Fibroblast of pulmonary artery (primary cell): ENCODE data around the gene PTPRM.

Source experiments
- DNase-seq: peaks from one replicate; pipeline ENCODE4 v3.0.0-alpha.2; 2010; ENCODE audit warnings: low read depth
- H3K4me3 ChIP-seq: replicated peaks from 2 replicates; pipeline ENCODE4 v1.5.1; 2011; ENCODE audit warnings: low read depth, mild to moderate bottlenecking, control low read depth, low read length, moderate library complexity
- TF ChIP-seq, protein P1 (sequence below): IDR thresholded peaks from 2 replicates; pipeline ENCODE4 v1.5.1; 2011; ENCODE audit warnings: mild to moderate bottlenecking, control low read depth, low read length, inconsistent platforms; ENCODE audit errors: missing control alignments

PTPRM gene

DNA sequence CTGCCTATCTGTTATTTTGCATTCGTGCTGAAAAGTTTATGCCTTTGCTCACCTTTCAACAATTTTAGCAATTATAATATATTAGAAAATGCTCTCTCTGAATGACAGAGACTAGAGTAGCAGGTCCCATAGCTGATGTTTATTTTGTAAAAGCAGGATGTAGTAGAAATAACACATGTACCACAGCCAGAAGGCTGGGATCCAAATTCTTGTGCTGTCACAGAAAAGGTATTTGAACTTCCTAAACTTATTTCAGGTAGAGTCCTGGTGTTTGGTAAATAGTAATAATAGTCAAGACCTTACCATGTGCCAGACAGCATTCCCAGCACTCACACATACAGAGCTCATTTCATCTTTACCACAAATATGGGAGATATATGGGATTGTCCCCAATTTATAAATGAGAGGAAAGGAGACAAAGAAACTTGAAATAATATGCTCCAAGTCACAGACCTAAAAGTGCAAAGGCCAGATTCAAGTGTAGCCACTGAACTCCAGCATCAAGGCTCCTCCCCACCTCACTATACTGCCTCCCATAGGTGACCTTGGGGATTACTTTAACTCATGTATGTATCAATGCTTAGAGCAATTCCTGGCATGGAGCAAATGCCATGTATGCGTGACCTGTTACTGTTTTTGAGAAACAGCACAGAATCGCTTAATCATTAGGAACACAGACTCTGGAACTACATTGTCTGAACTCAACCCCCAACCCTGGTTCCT, 757.4 kb downstream of the PTPRM start:
- TF ChIP-seq, protein P1, sequence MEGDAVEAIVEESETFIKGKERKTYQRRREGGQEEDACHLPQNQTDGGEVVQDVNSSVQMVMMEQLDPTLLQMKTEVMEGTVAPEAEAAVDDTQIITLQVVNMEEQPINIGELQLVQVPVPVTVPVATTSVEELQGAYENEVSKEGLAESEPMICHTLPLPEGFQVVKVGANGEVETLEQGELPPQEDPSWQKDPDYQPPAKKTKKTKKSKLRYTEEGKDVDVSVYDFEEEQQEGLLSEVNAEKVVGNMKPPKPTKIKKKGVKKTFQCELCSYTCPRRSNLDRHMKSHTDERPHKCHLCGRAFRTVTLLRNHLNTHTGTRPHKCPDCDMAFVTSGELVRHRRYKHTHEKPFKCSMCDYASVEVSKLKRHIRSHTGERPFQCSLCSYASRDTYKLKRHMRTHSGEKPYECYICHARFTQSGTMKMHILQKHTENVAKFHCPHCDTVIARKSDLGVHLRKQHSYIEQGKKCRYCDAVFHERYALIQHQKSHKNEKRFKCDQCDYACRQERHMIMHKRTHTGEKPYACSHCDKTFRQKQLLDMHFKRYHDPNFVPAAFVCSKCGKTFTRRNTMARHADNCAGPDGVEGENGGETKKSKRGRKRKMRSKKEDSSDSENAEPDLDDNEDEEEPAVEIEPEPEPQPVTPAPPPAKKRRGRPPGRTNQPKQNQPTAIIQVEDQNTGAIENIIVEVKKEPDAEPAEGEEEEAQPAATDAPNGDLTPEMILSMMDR = no peak
- DNase-seq = no peak
- no peak overlapping the region for H3K4me3 ChIP-seq

DNA sequence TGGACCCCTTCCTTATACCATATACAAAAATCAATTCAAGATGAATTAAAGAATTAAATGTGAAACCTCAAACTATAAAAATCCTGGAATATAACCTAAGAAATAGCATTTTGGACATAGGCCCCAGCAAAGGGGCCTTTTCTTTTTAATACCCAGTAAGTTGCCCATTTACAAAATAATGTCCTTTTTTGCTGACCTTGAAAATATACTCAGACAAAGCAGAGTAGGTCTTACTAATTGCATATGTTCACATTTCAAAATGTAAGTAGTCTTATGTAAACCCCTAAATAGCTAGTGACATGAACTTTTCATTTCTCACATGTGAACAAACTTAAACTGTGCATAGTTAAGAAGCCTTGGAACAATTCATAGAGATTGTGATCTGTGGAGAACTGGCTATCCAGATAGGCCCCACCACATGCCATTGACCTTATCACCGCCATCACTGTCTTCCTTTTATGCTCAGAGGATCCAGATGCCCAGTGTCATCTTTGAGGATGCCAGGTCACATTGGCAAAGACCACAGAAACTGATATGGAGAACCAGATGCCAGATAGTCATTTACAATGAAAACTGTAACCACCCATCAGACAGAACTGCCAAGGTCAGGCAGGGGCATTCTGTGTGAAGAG, 759.8 kb downstream of the PTPRM start:
- no peak overlapping the region for H3K4me3 ChIP-seq
- DNase-seq = no peak
- TF ChIP-seq, protein P1 = no peak

DNA sequence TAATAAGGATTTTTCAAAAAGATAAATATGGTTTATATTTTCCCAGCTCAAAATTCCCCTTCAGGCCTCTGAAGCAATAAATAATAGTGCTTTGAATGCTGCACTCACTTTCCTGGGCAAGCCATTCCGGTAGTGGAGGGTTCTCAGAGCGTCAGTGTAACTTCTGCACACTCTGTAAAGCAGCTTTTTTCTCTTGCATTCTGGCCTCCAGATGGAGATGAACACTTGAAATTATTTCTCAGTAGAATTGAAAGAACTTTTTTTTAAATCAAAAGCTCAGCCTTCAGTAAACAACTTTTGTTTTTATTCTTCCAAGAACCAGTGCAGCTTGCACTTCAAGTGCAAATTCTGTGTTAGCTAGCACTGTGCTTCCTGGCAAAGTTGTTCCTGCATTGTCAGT, 761.0 kb downstream of the PTPRM start:
- TF ChIP-seq, protein P1 = no peak
- no peak for DNase-seq
- no peak overlapping the region for H3K4me3 ChIP-seq

DNA sequence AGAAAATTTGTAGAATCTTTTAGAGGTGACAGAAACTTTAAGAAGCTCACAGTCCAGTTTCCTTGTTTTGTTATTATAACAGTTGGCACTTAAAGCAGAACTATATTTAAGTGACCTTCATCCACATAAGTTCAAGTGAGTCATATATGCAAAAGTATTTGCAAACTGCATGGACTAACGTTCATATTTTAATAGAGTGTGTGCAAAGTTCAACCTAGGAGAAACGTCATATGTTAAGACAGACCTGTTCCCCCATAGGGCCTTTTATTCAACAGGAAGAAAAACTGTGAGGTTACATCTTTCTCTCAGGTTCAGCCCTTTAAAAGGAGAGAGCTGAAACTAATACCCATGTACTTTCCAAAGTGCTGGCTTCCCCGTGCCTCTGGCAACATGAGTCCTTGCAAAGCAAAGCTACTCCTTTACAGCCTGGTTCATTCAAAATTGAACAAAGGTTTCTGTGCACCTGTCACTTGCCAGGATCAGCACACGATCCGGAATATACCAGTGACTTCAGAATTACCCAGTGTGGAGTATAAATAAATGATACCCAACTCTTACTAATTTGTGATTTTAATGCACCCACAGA, 762.2 kb downstream of the PTPRM start:
- DNase-seq = peak; percentile 64
- H3K4me3 ChIP-seq = no peak overlapping the region
- TF ChIP-seq, protein P1 = no peak

DNA sequence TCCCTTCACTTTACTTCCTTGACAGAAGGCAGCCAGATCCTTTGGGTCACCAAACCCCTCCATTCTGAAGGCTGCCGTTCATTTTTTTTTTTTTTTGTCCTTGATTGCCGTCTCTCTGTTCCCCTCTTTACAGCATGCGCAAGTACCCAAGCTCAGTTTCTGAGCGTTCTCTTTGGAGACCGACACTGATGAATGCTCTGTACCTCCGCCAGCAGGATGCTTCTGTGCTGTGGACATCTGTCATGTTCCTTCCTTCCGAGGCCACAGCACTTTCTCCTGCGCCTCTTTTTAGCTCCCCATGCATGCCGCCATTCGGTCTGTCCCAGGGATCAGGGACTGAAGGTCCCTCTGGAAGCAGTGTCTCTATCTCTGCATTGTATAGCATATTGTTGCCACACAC, 763.5 kb downstream of the PTPRM start:
- no peak for DNase-seq
- TF ChIP-seq, protein P1 = no peak
- no peak overlapping the region for H3K4me3 ChIP-seq

DNA sequence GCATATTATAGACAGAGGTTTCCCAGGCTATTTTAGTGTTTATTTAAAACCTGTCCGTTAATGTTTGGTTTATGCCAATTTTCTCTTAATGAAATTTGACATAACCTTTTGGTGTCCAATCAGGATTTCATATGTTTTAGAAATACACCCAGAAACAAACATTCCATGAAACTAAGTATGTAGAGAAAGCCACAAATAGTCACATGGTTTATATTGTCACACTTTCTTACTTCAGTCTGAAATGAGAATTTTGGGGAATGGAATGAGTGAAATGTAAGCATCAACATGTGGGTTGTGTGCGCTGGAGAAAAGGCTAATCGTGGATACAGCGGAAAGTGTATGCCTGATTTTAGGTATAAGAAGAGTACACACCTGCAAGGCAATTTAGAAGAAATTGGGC, 765.2 kb downstream of the PTPRM start:
- no peak overlapping the region for H3K4me3 ChIP-seq
- TF ChIP-seq, protein P1 = no peak
- DNase-seq = no peak
